SU-DHL-6 (cell line): ENCODE data around the gene PALB2.

Source experiments
- H2AFZ ChIP-seq: fragments of 200-600 bp; sonication (generic); 2 replicates; pipeline ENCODE4 v1.6.1; 2014; ENCODE audit warnings: low read depth, mild to moderate bottlenecking, moderate library complexity, mixed read lengths, antibody characterized with exemption, low read length; ENCODE audit not compliant: severe bottlenecking
- H3F3A ChIP-seq: fragments of 200-600 bp; shearing (Covaris generic); 2 replicates; pipeline ENCODE4 v1.6.0; 2016; ENCODE audit warnings: antibody characterized with exemption, mild to moderate bottlenecking; ENCODE audit not compliant: insufficient read depth
- H3K27ac ChIP-seq: fragments of 200-600 bp; sonication (generic); 2 replicates; pipeline ENCODE4 v1.5.1; 2016; ENCODE audit warnings: low read depth, mild to moderate bottlenecking, low read length, moderate library complexity, mixed read lengths
- H3K27me3 ChIP-seq: fragments of 200-600 bp; sonication (generic), shearing (Covaris generic); 2 replicates; pipeline ENCODE4 v1.6.0; 2014; ENCODE audit warnings: mild to moderate bottlenecking, low read length
- H3K36me3 ChIP-seq: fragments of 200-600 bp; sonication (generic); 2 replicates; pipeline ENCODE4 v1.6.1; 2014; ENCODE audit warnings: mild to moderate bottlenecking, low read length, mixed read lengths
- H3K4me2 ChIP-seq: fragments of 300-600, 200-600 bp; shearing (Covaris generic), sonication (generic); 2 replicates; pipeline ENCODE4 v1.6.0; 2014; ENCODE audit warnings: low read length, low read depth, mild to moderate bottlenecking; ENCODE audit not compliant: poor library complexity, severe bottlenecking
- H3K4me3 ChIP-seq: fragments of 200-600 bp; sonication (generic); 2 replicates; pipeline ENCODE4 v1.5.1; 2014; ENCODE audit warnings: antibody characterized with exemption, low read length, mild to moderate bottlenecking, mixed read lengths; ENCODE audit not compliant: insufficient read depth, poor library complexity, severe bottlenecking
- H3K79me2 ChIP-seq: fragments of 200-600 bp; sonication (generic); 2 replicates; pipeline ENCODE4 v1.6.1; 2014; ENCODE audit warnings: mild to moderate bottlenecking, low read length, moderate library complexity; ENCODE audit not compliant: insufficient read depth
- H3K9ac ChIP-seq: fragments of 200-600 bp; sonication (generic); 2 replicates; pipeline ENCODE4 v1.7.0; 2014; ENCODE audit warnings: mild to moderate bottlenecking, low read length
- H3K9me2 ChIP-seq: fragments of 200-600 bp; sonication (generic); replicated peaks from 2 replicates; pipeline ENCODE4 v1.6.1; 2014; ENCODE audit warnings: low read length; ENCODE audit not compliant: insufficient read depth
- H3K9me3 ChIP-seq: fragments of 200-600 bp; sonication (generic); 2 replicates; pipeline ENCODE4 v1.6.1; 2014; ENCODE audit warnings: low read length, mixed read lengths; ENCODE audit not compliant: insufficient read depth
- H4K20me1 ChIP-seq: fragments of 200-600 bp; sonication (generic); 2 replicates; pipeline ENCODE4 v1.6.1; 2014; ENCODE audit warnings: low read depth, mild to moderate bottlenecking, antibody characterized with exemption, low read length, moderate library complexity, mixed read lengths
- CTCF ChIP-seq: fragments of 200-600 bp; sonication (generic); IDR thresholded peaks from one replicate; pipeline ENCODE4 v1.5.1; 2017; ENCODE audit warnings: antibody characterized with exemption, mild to moderate bottlenecking, low read length, moderate library complexity; ENCODE audit not compliant: insufficient read depth, poor library complexity, severe bottlenecking
- EZH2phosphoT487 ChIP-seq: fragments of 200-600 bp; sonication (generic), shearing (Covaris generic); conservative IDR thresholded peaks from 2 replicates; pipeline ENCODE4 v1.6.1; 2018; ENCODE audit warnings: mild to moderate bottlenecking, antibody characterized with exemption, low read length, moderate library complexity, mixed read lengths

PALB2 gene

GRCh38 chr16:23554536-23554935 is 86.6 kb downstream of the PALB2 start:
- Histone ChIP-seq H3K9ac (no peak overlapping the region), H3K27ac (no peak overlapping the region), H3K4me2 (no peak overlapping the region), H4K20me1 (no peaks in the 10 kb centered on the region), H3K9me3 (no peaks in the 10 kb centered on the region), H3F3A (peaks cover 8% of the 10 kb centered on the region; the same call in 1 of the 2 replicates), H3K27me3 (no peaks in the 10 kb centered on the region), H2AFZ (no peak overlapping the region), H3K79me2 (peaks cover 34% of the 10 kb centered on the region), H3K9me2 (no peaks in the 10 kb centered on the region), H3K36me3 (no peaks in the 10 kb centered on the region; the same call in 1 of the 2 replicates), H3K4me3 (no peak overlapping the region)
- no peak for TF ChIP-seq EZH2phosphoT487
- no peak for TF ChIP-seq CTCF
